Measurements from ENCODE around the gene PTPRD.

DNA sequence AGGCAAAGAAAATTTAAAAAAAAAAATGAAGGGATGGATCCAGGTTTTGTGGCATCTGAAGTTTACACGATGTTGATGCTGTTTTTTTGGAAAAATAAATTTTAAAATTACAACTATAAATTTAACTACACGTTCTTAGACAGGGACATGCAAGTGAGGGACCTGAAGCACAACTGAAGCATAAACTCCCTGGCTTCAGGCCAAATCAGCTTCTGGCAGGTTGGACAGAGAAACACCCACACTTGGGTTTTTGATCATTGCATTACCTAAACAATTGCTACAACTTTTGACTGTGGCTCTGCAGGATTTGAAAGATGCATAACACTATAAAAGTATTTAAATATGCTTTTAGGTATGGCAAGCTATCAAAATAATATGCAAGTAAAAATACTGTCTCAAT, 1494.9 kb downstream of the PTPRD start:
- TF ChIP-seq, protein P1, sequence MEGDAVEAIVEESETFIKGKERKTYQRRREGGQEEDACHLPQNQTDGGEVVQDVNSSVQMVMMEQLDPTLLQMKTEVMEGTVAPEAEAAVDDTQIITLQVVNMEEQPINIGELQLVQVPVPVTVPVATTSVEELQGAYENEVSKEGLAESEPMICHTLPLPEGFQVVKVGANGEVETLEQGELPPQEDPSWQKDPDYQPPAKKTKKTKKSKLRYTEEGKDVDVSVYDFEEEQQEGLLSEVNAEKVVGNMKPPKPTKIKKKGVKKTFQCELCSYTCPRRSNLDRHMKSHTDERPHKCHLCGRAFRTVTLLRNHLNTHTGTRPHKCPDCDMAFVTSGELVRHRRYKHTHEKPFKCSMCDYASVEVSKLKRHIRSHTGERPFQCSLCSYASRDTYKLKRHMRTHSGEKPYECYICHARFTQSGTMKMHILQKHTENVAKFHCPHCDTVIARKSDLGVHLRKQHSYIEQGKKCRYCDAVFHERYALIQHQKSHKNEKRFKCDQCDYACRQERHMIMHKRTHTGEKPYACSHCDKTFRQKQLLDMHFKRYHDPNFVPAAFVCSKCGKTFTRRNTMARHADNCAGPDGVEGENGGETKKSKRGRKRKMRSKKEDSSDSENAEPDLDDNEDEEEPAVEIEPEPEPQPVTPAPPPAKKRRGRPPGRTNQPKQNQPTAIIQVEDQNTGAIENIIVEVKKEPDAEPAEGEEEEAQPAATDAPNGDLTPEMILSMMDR (IDR thresholded peaks at IDR 0.05), result no peak
- no peak for TF ChIP-seq POLR2A (IDR thresholded peaks at IDR 0.05)
